HG02571 (cell line): Measurements from ENCODE around the gene CPLANE2.
A peak's percentile ranks its signal among the peaks of the same experiment; 100 is the strongest.
"Not testable (repeated sequence)": the region's sequence is repeated elsewhere in the genome, so short reads cannot be mapped to it uniquely, and the experiment has no call there.

Experiments
- ATAC-seq: cut with Tn5 transposase; IDR thresholded peaks from one replicate; pipeline ENCODE4 v1.9.1; 2021; ENCODE audit warnings: mild to moderate bottlenecking, moderate library complexity; ENCODE audit not compliant: unreplicated experiment

Gene CPLANE2

GRCh38 chr1:16249596-16250241 is 12.7 kb upstream of the CPLANE2 start:
- ATAC-seq = no peak

GRCh38 chr1:16248603-16249516 is 11.9 kb upstream of the CPLANE2 start:
- ATAC-seq = no peak

- ATAC-seq = no peak
Observed at GRCh38 chr1:16248007-16248436, 11.0 kb upstream of the CPLANE2 start.

- ATAC-seq = no peak
Observed at GRCh38 chr1:16247441-16247840, 10.5 kb upstream of the CPLANE2 start.

GRCh38 chr1:16246961-16247360 is 10.0 kb upstream of the CPLANE2 start:
- no peak for ATAC-seq

- not testable (repeated sequence) for ATAC-seq
Observed at GRCh38 chr1:16246239-16246638, 9.3 kb upstream of the CPLANE2 start.

GRCh38 chr1:16245476-16246196 is 8.7 kb upstream of the CPLANE2 start:
- no peak for ATAC-seq

- no peak for ATAC-seq
Observed at GRCh38 chr1:16244650-16245285, 7.8 kb upstream of the CPLANE2 start.

GRCh38 chr1:16243936-16244649 is 7.1 kb upstream of the CPLANE2 start:
- ATAC-seq = no peak

GRCh38 chr1:16243215-16243610 is 6.2 kb upstream of the CPLANE2 start:
- no peak for ATAC-seq

GRCh38 chr1:16242556-16243214 is 5.7 kb upstream of the CPLANE2 start:
- ATAC-seq = no peak

- no peak for ATAC-seq
Observed at GRCh38 chr1:16241221-16241708, 4.3 kb upstream of the CPLANE2 start.

- ATAC-seq = no peak
Observed at GRCh38 chr1:16239972-16240491, 3.0 kb upstream of the CPLANE2 start.

GRCh38 chr1:16237343-16237830 is 404 bp upstream of the CPLANE2 start:
- peak; percentile 2 for ATAC-seq

GRCh38 chr1:16235944-16236510 is 956 bp downstream of the CPLANE2 start:
- ATAC-seq = peak; percentile 33

GRCh38 chr1:16235347-16235746 is 1.6 kb downstream of the CPLANE2 start:
- no peak for ATAC-seq

- ATAC-seq = no peak
Observed at GRCh38 chr1:16233431-16233830, 3.6 kb downstream of the CPLANE2 start.

- no peak for ATAC-seq
Observed at GRCh38 chr1:16232316-16232710, 4.7 kb downstream of the CPLANE2 start.
